Urinary bladder (tissue), 4 donors: ENCODE data around the gene NAGS. TPM values are rescaled to one million over a fixed set of nuclear protein-coding genes. Genes with fewer than 3 reads are reported as not detected.
A peak's percentile ranks its signal among the peaks of the same experiment; 100 is the strongest.

Experiments
- DNase-seq: peaks from one replicate; pipeline ENCODE4 v3.0.0-alpha.2; 2015; ENCODE audit errors: extremely low spot score
- H3K27ac ChIP-seq: one replicate; pipeline ENCODE4 v1.5.1; 2013; ENCODE audit warnings: low read depth, mild to moderate bottlenecking, moderate library complexity
- H3K36me3 ChIP-seq: one replicate; pipeline ENCODE4 v1.6.1; 2013; ENCODE audit warnings: mild to moderate bottlenecking, moderate library complexity; ENCODE audit not compliant: insufficient read depth
- H3K4me1 ChIP-seq: one replicate; pipeline ENCODE4 v1.6.1; 2013; ENCODE audit warnings: mild to moderate bottlenecking, moderate library complexity; ENCODE audit not compliant: insufficient read depth
- H3K4me3 ChIP-seq: one replicate; pipeline ENCODE4 v1.5.1; 2013; ENCODE audit warnings: low read depth, low read length
- WGBS: extraction: QIAGEN DNeasy Blood & Tissue Kit; methylation state at CpG from one replicate; pipeline ENCODE4 v1.1.7; 2013; 5-methylcytosine and 5-hydroxymethylcytosine counted together
- polyA plus RNA-seq: library from polyadenylated mRNA; stranded (reverse); fragments of 200-250 nt; gene quantifications from one replicate; pipeline ENCODE4 v1.2.3, GENCODE V29; 2013
- total RNA-seq: library from RNA; depleted of rRNA; stranded (reverse); fragments of >200 nt; gene quantifications from one replicate; pipeline ENCODE4 v1.2.3, GENCODE V29; 2014
- donor health status: healthy with polysubstance abuse.
- donor health status: healthy.

The NAGS gene
- total and polyA plus RNA-seq, 2 donors = 0.90 to 2.1 TPM

GRCh38 chr17:43975898-43976297, 28.5 kb upstream of the NAGS start:
- no peak for DNase-seq
- H3K27ac ChIP-seq = no peak overlapping the region
- H3K4me1 ChIP-seq = no peaks in the 10 kb centered on the region
- no peaks in the 10 kb centered on the region for H3K36me3 ChIP-seq
- 72% methylated on average over 15 of the region's 27 CpGs for WGBS
- H3K4me3 ChIP-seq = no peak overlapping the region

DNA sequence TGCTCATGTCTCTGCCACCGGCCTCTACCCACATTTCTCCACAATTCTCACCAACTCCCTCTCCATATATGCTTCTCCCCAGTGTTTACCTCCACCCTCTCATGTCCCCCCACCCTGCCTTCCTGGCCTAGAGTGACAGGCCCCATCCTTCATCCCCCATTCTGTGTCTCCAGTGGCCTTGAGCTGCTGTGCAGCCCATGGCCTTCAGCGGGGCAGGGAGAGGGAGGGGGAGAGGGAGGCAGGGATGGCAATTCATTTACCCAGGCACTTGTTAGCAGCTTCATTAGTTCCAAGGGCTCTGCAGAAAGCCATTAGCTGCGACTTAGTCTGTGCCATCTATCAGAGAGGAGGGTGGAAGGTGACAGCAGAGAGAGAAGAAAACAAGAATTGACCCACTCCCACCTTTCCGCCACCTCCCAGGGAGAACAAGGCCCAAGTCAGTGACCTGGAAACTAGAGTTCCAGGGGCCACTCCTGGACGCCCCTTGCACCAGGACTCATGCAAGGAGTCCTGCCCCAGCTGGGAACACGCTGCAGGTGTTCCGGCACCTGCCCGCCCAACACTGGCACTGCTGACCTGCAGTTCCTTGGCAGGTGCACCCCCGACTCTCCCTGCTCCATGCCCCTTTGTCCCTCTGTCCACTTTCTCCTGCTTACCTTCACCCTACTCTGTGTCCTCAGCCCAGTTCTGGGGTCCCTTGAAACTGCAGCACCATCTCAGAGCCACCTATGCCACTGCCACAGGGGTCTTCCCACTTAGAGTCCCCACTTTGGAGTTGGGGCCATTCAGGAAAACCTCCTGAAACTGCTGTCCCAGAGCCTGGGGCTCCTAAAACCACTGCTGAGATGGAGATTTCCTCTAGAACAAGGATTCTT, 27.2 kb upstream of the NAGS start:
- Histone ChIP-seq H3K4me3 (no peak overlapping the region), H3K36me3 (no peaks in the 10 kb centered on the region), H3K4me1 (no peaks in the 10 kb centered on the region), H3K27ac (no peak overlapping the region)
- WGBS = 73% methylated on average over 9 of the region's 9 CpGs
- DNase-seq = no peak

- no peaks in the 10 kb centered on the region for H3K36me3 ChIP-seq
- DNase-seq = no peak
- 74% methylated on average over 2 of the region's 2 CpGs for WGBS
Measured at GRCh38 chr17:43978078-43978477, 26.3 kb upstream of the NAGS start.

DNA sequence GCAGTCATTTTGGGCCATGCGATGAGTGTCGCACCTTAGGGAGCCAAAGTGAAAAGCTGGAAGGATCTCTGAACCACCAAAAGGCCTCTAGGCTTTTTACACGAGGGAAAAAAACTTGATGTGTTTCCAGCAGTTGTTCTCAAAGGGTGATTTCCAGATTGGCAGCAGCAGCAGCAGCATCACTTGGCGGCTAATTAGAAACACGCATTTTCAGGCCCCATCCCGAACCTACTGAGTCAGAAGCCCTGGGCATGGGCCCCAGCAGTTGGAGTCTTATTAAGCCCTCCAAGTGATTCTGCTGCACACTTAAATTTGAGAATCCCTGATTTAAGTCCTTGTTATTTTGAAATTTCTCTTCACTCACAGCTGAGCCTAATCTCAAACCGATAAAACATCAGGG, 25.4 kb upstream of the NAGS start:
- peaks cover 2% of the 10 kb centered on the region for H3K4me1 ChIP-seq
- H3K36me3 ChIP-seq = no peaks in the 10 kb centered on the region
- DNase-seq = no peak
- H3K4me3 ChIP-seq = no peak overlapping the region
- no peak overlapping the region for H3K27ac ChIP-seq
- 73% methylated on average over 7 of the region's 7 CpGs for WGBS

More at GRCh38 chr17:43978078-43978477, 26.3 kb upstream of the NAGS start:
- Histone ChIP-seq H3K27ac (no peak overlapping the region), H3K4me3 (no peak overlapping the region), H3K4me1 (no peaks in the 10 kb centered on the region)

- Histone ChIP-seq H3K27ac (no peak overlapping the region), H3K4me3 (no peak overlapping the region), H3K36me3 (no peaks in the 10 kb centered on the region), H3K4me1 (peaks cover 2% of the 10 kb centered on the region)
- no peak for DNase-seq
- 59% methylated on average over 4 of the region's 4 CpGs for WGBS
Measured at GRCh38 chr17:43979671-43980070, 24.8 kb upstream of the NAGS start.

GRCh38 chr17:43982171-43982570, 22.3 kb upstream of the NAGS start:
- H3K27ac ChIP-seq = no peak overlapping the region
- 82% methylated on average over 2 of the region's 2 CpGs for WGBS
- no peak for DNase-seq
- H3K36me3 ChIP-seq = no peaks in the 10 kb centered on the region
- no peak overlapping the region for H3K4me3 ChIP-seq
- peaks cover 2% of the 10 kb centered on the region for H3K4me1 ChIP-seq

DNA sequence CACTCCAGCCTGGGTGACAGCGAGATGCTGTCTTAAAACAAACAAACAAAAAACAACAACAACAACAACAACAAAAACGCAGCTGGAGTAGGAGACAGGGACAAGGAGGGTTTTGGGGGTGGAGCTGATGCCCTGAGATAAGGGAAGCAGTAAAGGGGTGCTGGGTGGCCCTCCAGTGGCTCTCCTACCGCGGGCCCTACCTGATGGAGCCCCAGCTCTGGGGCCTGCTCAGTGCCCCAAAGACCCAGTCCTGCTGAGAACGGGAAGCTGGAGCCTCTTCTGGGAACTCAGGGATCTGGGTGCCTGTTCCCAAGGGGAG, 21.3 kb upstream of the NAGS start:
- Histone ChIP-seq H3K4me1 (peaks cover 2% of the 10 kb centered on the region), H3K36me3 (no peaks in the 10 kb centered on the region), H3K27ac (no peak overlapping the region), H3K4me3 (peak overlapping the region; percentile 37)
- 23% methylated on average over 5 of the region's 5 CpGs for WGBS
- DNase-seq = no peak

DNA sequence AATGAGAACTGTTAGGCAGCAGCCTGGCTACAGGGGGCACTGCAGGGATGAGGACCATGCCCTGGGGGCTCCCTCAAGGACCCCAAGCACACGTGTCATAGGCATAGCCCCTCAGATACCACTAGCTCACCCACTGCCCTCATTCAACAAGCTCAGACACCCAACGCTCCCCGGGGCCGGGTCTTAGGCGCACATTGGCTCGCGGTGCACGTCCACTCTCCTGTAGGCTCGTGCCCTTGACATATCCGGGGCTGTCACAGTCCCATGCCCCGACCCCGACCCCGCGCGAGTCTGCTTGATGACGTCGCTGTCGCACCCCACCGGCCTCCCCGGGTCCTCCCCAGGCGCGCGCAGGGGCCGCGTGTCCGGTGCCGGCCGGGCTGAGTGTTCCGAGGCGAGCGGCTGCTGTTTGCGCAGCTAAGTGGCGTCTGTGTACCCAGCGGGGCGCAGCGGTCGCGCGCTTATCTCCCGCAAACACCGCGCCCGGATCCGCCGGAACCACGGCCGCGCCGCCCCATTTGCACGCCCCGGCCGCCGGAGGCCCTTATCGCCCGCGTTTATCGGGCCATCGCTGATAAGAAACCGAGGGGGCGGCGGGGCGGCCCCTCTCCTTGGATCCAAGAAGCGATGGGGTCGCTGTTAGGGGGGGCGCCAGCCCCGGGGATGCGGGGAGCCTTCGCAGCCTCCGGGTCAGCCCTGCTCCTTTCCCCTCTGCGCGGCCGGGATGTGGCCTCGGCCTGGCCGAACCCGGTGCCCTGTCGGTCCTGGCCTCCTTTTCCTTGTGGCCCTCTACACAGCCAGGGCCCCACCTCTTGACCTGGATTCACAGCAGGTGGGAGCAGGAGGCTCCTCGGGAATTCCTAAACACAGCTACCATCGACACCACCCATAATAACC, 20.7 kb upstream of the NAGS start:
- no peak for DNase-seq
- Histone ChIP-seq H3K27ac (no peak overlapping the region), H3K4me3 (peak overlapping the region; percentile 37), H3K4me1 (peaks cover 2% of the 10 kb centered on the region), H3K36me3 (no peaks in the 10 kb centered on the region)
- WGBS = 3% methylated on average over 78 of the region's 78 CpGs

GRCh38 chr17:43984521-43984920, 19.9 kb upstream of the NAGS start:
- Histone ChIP-seq H3K36me3 (no peaks in the 10 kb centered on the region), H3K4me1 (peaks cover 2% of the 10 kb centered on the region), H3K27ac (no peak overlapping the region), H3K4me3 (no peak overlapping the region)
- 71% methylated on average over 8 of the region's 8 CpGs for WGBS
- no peak for DNase-seq

DNA sequence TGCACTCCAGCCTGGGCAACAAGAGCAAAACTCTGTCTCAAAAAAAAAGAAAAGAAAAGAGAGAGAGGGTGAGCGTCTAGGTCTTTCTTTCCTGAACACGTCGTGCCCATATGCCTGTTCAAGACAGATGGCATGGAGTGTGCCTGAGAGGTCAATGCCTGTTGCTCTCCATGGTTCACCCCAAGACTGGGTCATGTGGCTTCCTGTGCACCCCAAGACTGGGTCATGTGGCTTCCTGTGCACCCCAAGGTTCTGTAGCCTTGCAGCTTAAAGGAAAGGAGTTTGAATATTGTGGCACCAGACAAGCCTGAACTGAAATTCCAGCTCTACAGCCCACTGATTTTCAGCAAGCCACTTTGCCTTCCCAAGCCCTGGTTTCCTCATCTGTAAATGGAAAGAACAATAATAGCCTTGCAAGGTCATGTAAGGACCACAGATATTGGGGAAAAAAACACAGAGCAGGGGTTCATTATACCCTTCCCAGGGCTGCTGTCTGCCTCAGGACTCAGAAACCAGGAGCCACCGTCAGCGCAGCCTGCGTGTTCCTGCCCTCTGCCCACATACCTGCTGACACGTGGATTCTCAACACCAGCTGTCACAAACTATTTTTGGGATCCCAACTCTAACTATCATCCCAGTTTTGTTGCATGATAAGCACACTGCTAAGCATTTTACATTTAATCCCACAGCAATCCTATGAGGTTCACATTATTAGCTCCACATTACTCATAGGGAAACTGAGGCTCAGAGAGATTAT, 18.0 kb upstream of the NAGS start:
- DNase-seq = no peak
- 80% methylated on average over 7 of the region's 7 CpGs for WGBS

DNA sequence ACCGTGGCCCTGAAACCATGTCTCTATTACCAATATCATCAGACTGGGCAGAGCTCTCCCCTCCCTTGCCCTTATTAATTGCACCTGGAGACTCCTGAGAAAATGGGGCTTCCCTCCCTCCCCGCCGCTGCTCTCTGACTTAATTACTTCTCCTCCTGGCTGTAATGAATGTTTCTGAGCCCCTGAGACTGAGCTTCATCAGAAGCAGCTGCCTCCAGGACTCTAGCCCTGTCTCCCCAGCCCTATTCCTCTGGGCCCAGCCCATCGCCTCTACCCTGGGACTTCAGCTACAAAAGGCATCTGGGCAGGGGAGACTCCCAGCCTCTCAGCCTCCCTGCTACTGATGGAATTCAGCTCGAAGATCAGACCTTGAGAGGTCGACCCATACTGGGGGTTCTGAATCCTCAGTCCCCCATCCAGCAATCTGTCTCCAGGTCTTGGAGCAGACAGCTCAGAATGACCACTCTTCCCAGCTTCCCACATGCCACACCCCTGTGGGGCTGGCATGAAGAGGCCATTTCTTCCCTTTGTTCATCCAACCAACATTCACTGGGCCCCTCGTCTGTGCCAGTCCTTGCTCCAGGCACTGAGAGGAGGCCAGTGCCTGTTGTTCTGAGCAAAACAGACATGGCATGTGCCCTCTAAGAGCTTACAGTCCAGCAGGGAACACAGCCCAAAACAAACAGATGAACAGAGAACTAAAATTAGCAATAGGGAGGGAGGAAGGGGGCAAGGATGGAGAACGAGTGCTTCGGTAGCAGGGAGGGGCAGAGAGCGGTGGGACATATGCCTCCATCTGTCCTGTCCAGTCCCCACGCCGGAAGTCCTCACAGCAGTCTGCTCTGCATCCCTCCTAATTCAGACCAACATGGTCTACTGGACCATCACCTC, 17.0 kb upstream of the NAGS start:
- Histone ChIP-seq H3K36me3 (no peaks in the 10 kb centered on the region), H3K27ac (no peak overlapping the region), H3K4me1 (peaks cover 2% of the 10 kb centered on the region), H3K4me3 (no peak overlapping the region)
- DNase-seq = no peak
- 60% methylated on average over 12 of the region's 12 CpGs for WGBS

More for the DNA sequence above, 18.0 kb upstream of the NAGS start:
- Histone ChIP-seq H3K36me3 (no peaks in the 10 kb centered on the region), H3K4me1 (peaks cover 2% of the 10 kb centered on the region), H3K27ac (no peak overlapping the region), H3K4me3 (no peak overlapping the region)

- H3K4me1 ChIP-seq = peaks cover 2% of the 10 kb centered on the region
- no peak overlapping the region for H3K27ac ChIP-seq
- no peak overlapping the region for H3K4me3 ChIP-seq
- DNase-seq = no peak
- no peaks in the 10 kb centered on the region for H3K36me3 ChIP-seq
- WGBS = 52% methylated on average over 9 of the region's 9 CpGs
Measured at GRCh38 chr17:43988301-43988700, 16.1 kb upstream of the NAGS start.

DNA sequence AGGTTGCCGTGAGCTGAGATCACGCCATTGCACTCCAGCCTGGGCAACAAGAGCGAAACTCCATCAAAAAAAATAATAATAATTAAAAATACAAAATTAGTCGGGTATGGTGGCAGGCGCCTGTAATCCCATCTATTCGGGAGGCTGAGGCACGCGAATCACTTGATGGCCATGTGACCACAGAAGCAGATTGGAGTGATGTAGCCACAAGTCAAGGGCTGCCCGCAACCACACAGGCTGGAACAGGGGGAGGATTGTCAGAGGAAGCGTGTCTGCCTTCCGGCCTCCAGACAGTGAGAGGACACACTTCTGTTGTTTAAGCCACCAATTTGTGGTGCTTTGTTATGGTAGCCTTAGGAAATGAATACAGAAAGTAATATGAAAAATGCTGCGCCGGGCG, 11.8 kb upstream of the NAGS start:
- Histone ChIP-seq H3K4me3 (no peak overlapping the region), H3K27ac (no peak overlapping the region), H3K4me1 (no peaks in the 10 kb centered on the region), H3K36me3 (no peaks in the 10 kb centered on the region)
- WGBS = 93% methylated on average over 14 of the region's 14 CpGs
- DNase-seq = no peak
